Duodenal mucosa (tissue), 2 donors: ENCODE results near the gene THSD1.
"Not testable (repeated sequence)": the region's sequence is repeated elsewhere in the genome, so short reads cannot be mapped to it uniquely, and the experiment has no call there.

Experiments
- H3K27ac ChIP-seq: one replicate; pipeline ENCODE4 v1.7.0; 2013; ENCODE audit warnings: low read depth, low read length
- H3K27me3 ChIP-seq, 2 donors: one replicate each; pipeline ENCODE4 v1.7.0; 2013; ENCODE audit warnings: low read length in 2 of 2, control low read depth in 1 of 2; ENCODE audit not compliant: insufficient read depth in 2 of 2, control insufficient read depth in 1 of 2
- H3K36me3 ChIP-seq, 2 donors: one replicate each; pipeline ENCODE4 v1.7.0; 2013; ENCODE audit warnings: low read length in 2 of 2, control low read depth in 1 of 2; ENCODE audit not compliant: insufficient read depth in 2 of 2, control insufficient read depth in 1 of 2
- H3K4me1 ChIP-seq, 2 donors: one replicate each; pipeline ENCODE4 v1.7.0; 2013; ENCODE audit warnings: low read length in 2 of 2, control low read depth in 1 of 2; ENCODE audit not compliant: insufficient read depth in 2 of 2, control insufficient read depth in 1 of 2
- H3K4me3 ChIP-seq, 2 donors: one replicate each; pipeline ENCODE4 v1.7.0; 2013; ENCODE audit warnings: low read length in 2 of 2, low read depth in 1 of 2
- H3K9ac ChIP-seq, 2 donors: one replicate each; pipeline ENCODE4 v1.7.0; 2013; ENCODE audit warnings: low read length in 2 of 2, low read depth in 1 of 2
- H3K9me3 ChIP-seq, 2 donors: one replicate each; pipeline ENCODE4 v1.7.0; 2013; ENCODE audit warnings: low read length in 2 of 2, control low read depth in 1 of 2; ENCODE audit not compliant: control insufficient read depth in 1 of 2

The THSD1 gene

DNA sequence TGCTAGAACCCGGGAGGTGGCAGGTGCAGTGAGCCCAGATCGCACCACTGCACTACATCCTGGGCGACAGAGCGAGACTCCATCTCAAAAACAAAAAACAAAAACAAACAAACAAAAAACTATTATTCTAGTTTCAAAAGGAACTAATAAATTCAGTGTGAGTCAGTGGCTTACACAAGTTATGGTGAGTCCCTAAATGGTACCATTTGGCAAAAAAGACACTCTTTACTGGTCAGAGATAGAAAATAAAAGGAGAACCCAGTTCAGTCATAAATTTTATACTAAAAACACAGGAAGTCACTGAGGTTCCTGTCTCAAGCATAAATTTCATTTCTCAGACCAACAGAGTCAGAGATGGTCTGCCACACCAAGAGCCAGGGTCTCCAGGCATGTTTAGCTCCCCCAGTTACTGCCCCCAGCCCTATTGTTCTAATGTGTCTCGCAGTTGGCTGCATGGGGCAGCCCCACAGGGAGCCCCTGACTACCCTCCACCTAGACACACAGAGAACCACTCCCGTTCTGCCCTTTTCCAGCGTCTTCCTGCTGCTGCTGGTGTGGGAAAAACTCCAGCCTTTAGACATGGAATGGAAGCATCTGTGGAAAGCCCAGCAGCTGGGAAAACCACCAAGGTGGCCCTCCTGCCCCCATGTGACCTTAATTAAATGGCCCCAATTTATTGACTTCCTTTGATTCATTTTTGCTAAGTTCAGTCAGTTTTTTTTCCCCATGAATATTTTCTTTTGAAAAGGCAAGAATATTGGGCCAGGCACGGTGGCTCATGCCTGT lies 12.2 kb downstream of the THSD1 start:
- no peaks in the 10 kb centered on the region for H3K4me1 ChIP-seq

DNA sequence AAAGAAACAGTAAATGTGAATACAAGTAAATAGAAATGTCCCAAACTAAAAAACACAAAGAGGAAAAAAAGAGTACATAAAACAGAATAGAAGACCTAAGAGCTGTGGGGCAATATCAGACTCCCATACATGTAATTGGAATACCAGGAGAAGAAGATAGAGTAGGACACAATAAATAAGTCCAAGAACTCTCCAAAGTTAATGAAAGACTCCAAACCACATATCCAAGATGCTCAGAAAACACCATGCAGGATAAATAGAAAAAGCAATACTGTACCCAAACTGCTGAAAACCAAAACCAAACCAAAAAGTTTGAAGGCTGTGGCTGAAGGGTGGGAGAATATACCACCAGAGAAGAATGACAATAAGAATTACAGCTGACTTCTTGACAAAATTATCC lies 18.3 kb downstream of the THSD1 start:
- Histone ChIP-seq H3K9ac (no peak overlapping the region), H3K4me1 (no peaks in the 10 kb centered on the region), H3K9me3 (no peaks in the 10 kb centered on the region), H3K4me3 (no peak overlapping the region), H3K27ac (no peak overlapping the region), H3K36me3 (no peaks in the 10 kb centered on the region), H3K27me3 (no peaks in the 10 kb centered on the region)

More for the DNA sequence above, 12.2 kb downstream of the THSD1 start:
- no peaks in the 10 kb centered on the region for H3K9me3 ChIP-seq
- no peaks in the 10 kb centered on the region for H3K27me3 ChIP-seq
- no peaks in the 10 kb centered on the region for H3K36me3 ChIP-seq
- no peak overlapping the region for H3K9ac ChIP-seq
- H3K27ac ChIP-seq, result no peak overlapping the region
- no peak overlapping the region for H3K4me3 ChIP-seq

DNA sequence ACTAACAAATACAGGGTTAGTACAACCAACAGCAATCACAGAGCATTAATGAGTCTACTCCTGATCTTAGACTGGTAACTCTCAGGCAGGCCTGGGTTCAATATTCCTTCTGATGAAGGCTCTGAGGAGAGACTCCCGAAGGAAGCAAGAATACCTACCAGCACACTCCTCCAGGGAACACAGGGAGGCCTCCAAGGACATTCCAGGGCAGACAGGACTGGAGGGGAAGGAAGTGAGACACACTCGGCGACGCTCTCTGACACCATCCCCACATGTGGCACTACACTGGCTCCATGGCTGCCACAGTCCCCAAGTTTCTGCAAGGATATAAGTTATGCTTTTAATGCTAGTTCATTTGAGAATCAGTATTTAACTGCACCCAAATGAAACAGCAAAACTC lies 20.1 kb downstream of the THSD1 start:
- Histone ChIP-seq H3K9ac (no peak overlapping the region), H3K27ac (no peak overlapping the region), H3K9me3 (no peaks in the 10 kb centered on the region), H3K4me1 (no peaks in the 10 kb centered on the region), H3K27me3 (no peaks in the 10 kb centered on the region), H3K36me3 (no peaks in the 10 kb centered on the region), H3K4me3 (no peak overlapping the region)

DNA sequence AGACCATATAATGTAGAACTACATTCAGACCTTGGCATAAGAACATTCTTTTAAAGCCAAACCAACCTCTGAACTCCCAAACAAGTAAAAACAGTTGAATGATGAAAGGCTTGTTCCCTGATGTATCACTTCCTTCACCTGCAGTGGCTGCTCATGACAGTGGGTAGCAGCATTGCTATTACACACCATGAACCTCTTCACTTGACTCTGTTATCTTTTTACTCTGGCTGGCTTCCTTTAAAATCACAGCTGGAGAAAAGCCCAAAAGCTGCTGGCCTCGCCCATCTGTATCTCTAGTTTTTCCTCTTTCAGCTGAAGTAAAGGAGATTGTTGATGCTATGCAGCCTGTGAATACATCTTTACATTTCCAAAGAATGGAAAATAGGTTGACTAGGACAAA lies 22.6 kb downstream of the THSD1 start:
- Histone ChIP-seq H3K9me3 (no peaks in the 10 kb centered on the region), H3K4me3 (no peak overlapping the region), H3K27ac (no peak overlapping the region), H3K36me3 (no peaks in the 10 kb centered on the region), H3K27me3 (no peaks in the 10 kb centered on the region), H3K4me1 (no peaks in the 10 kb centered on the region), H3K9ac (no peak overlapping the region)

DNA sequence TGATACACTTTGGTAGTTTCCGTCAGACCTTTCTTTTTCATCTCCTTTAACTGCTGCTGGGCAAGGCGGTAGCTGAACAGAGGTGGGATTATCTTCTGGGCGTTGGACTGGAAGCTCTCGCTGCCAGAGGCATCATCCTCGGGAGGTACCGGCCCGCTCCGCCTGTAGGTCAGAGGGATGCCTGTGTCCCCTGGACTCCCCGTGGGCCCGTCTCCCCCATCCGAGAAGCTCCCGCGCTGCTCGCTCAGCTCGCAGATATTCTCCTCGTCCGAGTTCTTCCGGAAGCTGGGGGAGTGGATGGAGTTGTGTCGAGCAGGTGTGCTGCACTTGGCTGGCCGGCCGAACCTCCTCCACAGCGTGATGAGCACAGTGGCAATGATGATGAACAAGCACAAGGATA lies 27.7 kb downstream of the THSD1 start:
- no peak overlapping the region for H3K9ac ChIP-seq
- no peak overlapping the region for H3K27ac ChIP-seq
- no peaks in the 10 kb centered on the region for H3K9me3 ChIP-seq
- no peak overlapping the region for H3K4me3 ChIP-seq
- no peaks in the 10 kb centered on the region for H3K27me3 ChIP-seq
- H3K4me1 ChIP-seq, result no peaks in the 10 kb centered on the region
- no peaks in the 10 kb centered on the region for H3K36me3 ChIP-seq

GRCh38 chr13:52377898-52378297 lies 28.1 kb downstream of the THSD1 start:
- no peaks in the 10 kb centered on the region for H3K27me3 ChIP-seq
- no peaks in the 10 kb centered on the region for H3K4me1 ChIP-seq
- no peaks in the 10 kb centered on the region for H3K36me3 ChIP-seq
- H3K9me3 ChIP-seq, result no peaks in the 10 kb centered on the region
- H3K4me3 ChIP-seq, result no peak overlapping the region
- H3K27ac ChIP-seq, result no peak overlapping the region
- no peak overlapping the region for H3K9ac ChIP-seq

GRCh38 chr13:52374873-52375411 lies 31.0 kb downstream of the THSD1 start:
- no peaks in the 10 kb centered on the region for H3K27me3 ChIP-seq
- no peaks in the 10 kb centered on the region for H3K4me1 ChIP-seq
- no peak overlapping the region for H3K27ac ChIP-seq
- H3K4me3 ChIP-seq, result no peak overlapping the region
- H3K36me3 ChIP-seq, result no peaks in the 10 kb centered on the region
- no peak overlapping the region for H3K9ac ChIP-seq
- H3K9me3 ChIP-seq, result no peaks in the 10 kb centered on the region

GRCh38 chr13:52374389-52374788 lies 31.6 kb downstream of the THSD1 start:
- no peaks in the 10 kb centered on the region for H3K4me1 ChIP-seq
- H3K36me3 ChIP-seq, result no peaks in the 10 kb centered on the region
- H3K27me3 ChIP-seq, result no peaks in the 10 kb centered on the region
- H3K9ac ChIP-seq, result no peak overlapping the region
- H3K9me3 ChIP-seq, result no peaks in the 10 kb centered on the region
- H3K4me3 ChIP-seq, result no peak overlapping the region
- no peak overlapping the region for H3K27ac ChIP-seq

- H3K9ac ChIP-seq, H3K4me1 ChIP-seq, H3K27me3 ChIP-seq, H3K4me3 ChIP-seq, H3K36me3 ChIP-seq, H3K27ac ChIP-seq, H3K9me3 ChIP-seq: not testable (repeated sequence)
These were observed 32.7 kb downstream of the THSD1 start for GRCh38 chr13:52373277-52373676.

GRCh38 chr13:52371736-52372247 lies 34.2 kb downstream of the THSD1 start:
- H3K27me3 ChIP-seq, result no peaks in the 10 kb centered on the region
- no peaks in the 10 kb centered on the region for H3K36me3 ChIP-seq
- H3K27ac ChIP-seq, result no peak overlapping the region
- H3K4me3 ChIP-seq, result no peak overlapping the region
- no peaks in the 10 kb centered on the region for H3K4me1 ChIP-seq
- H3K9me3 ChIP-seq, result no peaks in the 10 kb centered on the region
- H3K9ac ChIP-seq, result no peak overlapping the region
